GM10248 (cell line): Measurements from ENCODE around the gene MYL9.

Experiments used
- CTCF ChIA-PET: fragments of 300-600 bp; sonication (Branson Sonifier 250); formaldehyde crosslinking; extraction: SDS; loops from one replicate; lab custom pipeline; 2021; ENCODE audit warnings: antibody characterized with exemption; lab: Yijun Ruan, JAX
- POLR2A ChIA-PET: fragments of 350-650 bp; sonication (Branson Sonifier 250); formaldehyde crosslinking; extraction: SDS; loops from one replicate; lab custom pipeline; 2020; ENCODE audit warnings: antibody characterized with exemption; lab: Yijun Ruan, JAX
- DNase-seq: peaks from one replicate; pipeline ENCODE4 v3.0.0; 2012; ENCODE audit errors: extremely low spot score
- CTCF ChIP-seq: IDR thresholded peaks from 2 replicates; pipeline ENCODE4 v1.5.1; 2012; ENCODE audit warnings: mild to moderate bottlenecking, low read depth; ENCODE audit errors: extremely low read depth, missing control alignments, control extremely low read depth

Gene MYL9

GRCh38 chr20:36541227-36541767 lies at the start of gene MYL9:
MYL9 (plus strand) TSS chr20:36541519; CDS start chr20:36544885, 3,366 bp downstream.
- CTCF ChIA-PET, result interaction anchor here (0.8 to 1.9 kb wide), 3 partner anchors 10 to 40 kb away, joined by 3 to 5 read pairs (median 4); no protein-coding TSS in a partner anchor
- TF ChIP-seq CTCF, result no peak
- peak; percentile 76 for DNase-seq
- POLR2A ChIA-PET, result no interaction called here

GRCh38 chr20:36491901-36492617 lies 49.3 kb upstream of the MYL9 start:
- TF ChIP-seq CTCF, result no peak
- DNase-seq, result peak; percentile 67
- ChIA-PET POLR2A (no interaction called here), CTCF (interaction anchor here (0.9 to 2.1 kb wide), 7 partner anchors 9 to 427 kb away, joined by 3 to 13 read pairs (median 3); a partner anchor contains a TSS)

DNA sequence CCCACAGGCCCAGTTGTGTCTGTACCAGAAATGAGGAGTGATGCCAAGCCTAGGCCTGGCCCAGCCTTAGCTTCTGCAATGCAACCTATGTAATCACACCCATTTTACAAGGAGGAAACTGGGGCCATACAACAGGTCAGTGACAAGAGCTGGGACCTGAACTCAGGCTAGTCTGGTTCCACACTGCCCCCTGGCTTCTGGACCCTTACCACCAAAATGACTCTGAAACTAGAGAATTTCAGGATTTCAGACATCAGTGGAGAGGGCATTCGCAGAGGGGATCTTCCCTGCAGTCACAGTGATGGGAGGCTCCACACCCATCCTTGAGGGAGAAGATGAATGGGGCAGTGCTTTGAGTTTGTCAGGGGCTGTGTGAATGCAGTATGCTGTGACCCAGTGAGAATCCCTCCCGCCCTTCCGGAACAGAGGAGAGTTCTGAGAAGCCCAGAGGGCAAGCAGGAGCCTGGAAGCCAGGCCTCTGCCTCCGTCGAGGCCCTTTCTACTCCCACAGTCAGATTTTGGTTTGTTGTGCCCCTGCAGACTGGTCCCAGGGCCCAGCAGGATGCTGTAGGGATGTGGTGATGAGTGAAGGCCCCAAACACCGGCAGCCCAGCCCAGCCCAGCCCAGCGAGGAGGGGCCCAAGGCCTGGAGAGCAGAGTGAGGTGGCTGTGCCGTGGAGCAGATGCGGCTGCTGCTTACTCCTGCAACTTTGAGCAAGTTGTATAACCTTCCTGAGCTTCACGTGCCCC lies 48.1 kb upstream of the MYL9 start:
- DNase-seq, result peak; percentile 46
- CTCF ChIA-PET, result interaction anchor here (1.2 to 2.1 kb wide), 6 partner anchors 8 to 426 kb away, joined by 3 to 13 read pairs (median 4); no protein-coding TSS in a partner anchor

GRCh38 chr20:36493801-36494114 lies 47.6 kb upstream of the MYL9 start:
- no peak for DNase-seq
- no peak for TF ChIP-seq CTCF
- ChIA-PET POLR2A (no interaction called here), CTCF (interaction anchor here (1.2 to 1.5 kb wide), 3 partner anchors 9 to 28 kb away, joined by 3 to 4 read pairs (median 3); no protein-coding TSS in a partner anchor)

More for the DNA sequence above, 48.1 kb upstream of the MYL9 start:
- peak; percentile 42 for TF ChIP-seq CTCF
- POLR2A ChIA-PET, result no interaction called here

DNA sequence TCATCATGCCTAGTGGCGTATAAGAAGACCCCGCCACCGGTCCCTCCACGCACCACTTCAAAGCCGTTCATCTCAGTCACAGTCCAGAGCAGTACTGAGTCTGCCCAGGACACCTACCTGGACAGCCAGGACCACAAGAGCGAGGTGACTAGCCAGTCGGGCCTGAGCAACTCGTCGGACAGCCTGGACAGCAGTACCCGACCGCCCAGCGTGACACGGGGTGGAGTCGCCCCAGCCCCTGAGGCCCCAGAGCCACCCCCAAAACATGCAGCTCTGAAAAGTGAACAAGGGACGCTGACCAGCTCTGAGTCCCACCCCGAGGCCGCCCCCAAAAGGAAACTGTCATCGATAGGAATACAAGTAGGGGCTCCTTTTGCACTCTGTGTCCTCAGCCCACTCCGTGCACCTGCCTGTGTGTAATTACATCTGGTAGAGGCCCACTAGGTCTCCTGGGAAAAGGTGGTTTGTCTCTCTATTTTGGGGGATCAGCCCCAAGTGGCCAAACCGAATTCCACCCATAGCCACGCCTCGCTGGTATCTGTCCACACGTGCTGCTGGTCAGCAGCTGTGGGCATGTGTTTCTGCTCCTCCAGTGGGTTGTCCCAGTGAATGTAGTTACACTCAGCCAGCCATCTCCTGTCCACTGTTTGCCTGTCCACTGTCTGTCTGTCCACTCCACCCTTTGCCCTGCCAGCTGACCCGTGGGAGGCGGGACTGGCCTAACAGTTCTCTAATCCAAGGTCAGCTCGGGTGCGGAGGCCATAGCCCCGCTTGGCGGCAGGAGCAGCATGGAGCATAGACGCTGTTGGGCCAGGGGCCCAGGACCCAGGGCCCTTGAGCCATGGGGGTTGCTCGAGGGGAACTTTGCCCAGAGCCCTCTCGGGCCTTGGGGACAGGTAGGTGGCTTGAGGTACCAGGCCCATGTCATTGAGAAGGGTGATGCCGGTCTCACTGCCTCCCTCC lies 44.3 kb upstream of the MYL9 start:
- DNase-seq, result no peak
- ChIA-PET POLR2A (no interaction called here), CTCF (no interaction called here)
- TF ChIP-seq CTCF, result no peak
